A549 (cell line): ENCODE data around the gene GBA2.

ENCODE experiments used
- CEBPB ChIP-seq, 2 experiments: fragments of >200 bp in 1 of 2; sonication (Bioruptor Twin) in 1 of 2; formaldehyde crosslinking in 1 of 2; IDR thresholded peaks; 2 replicates each; pipeline ENCODE4 v1.6.1; 2012 to 2016
- CHD2 ChIP-seq: fragments of 150-350 bp; IDR thresholded peaks from 2 replicates; pipeline ENCODE4 v1.6.1; 2014; ENCODE audit warnings: low read length; ENCODE audit not compliant: partially characterized antibody
- CHD4 ChIP-seq: fragments of 200-600 bp; sonication (generic); IDR thresholded peaks from 2 replicates; pipeline ENCODE4 v1.6.1; 2016; ENCODE audit warnings: antibody characterized with exemption, mild to moderate bottlenecking, borderline replicate concordance
- CTCF ChIP-seq: fragments of >200 bp; sonication (Bioruptor Twin); formaldehyde crosslinking; IDR thresholded peaks from 3 replicates; pipeline ENCODE4 v1.5.1; 2016
- EP300 ChIP-seq, 2 experiments: fragments of >200 bp; sonication (Bioruptor Twin); formaldehyde crosslinking; IDR thresholded peaks; 2 replicates in 1 of 2; 3 replicates in 1 of 2; pipeline ENCODE4 v1.6.1; 2016 to 2017
- FOXS1 ChIP-seq: fragments of 250-450 bp; sonication (Bioruptor Pico); IDR thresholded peaks from 2 replicates; pipeline ENCODE4 v1.5.0; 2020; ENCODE audit warnings: mild to moderate bottlenecking, moderate library complexity
- HOXA7 ChIP-seq: fragments of 250-450 bp; sonication (Bioruptor Pico); IDR thresholded peaks from 2 replicates; pipeline ENCODE4 v1.5.0; 2020; ENCODE audit warnings: mild to moderate bottlenecking, moderate library complexity
- MYC ChIP-seq: IDR thresholded peaks from 2 replicates; pipeline ENCODE4 v1.6.1; 2012; ENCODE audit warnings: mild to moderate bottlenecking, inconsistent platforms, low read length, improper control_type of control experiment, borderline replicate concordance
- RAD21 ChIP-seq, 2 experiments: fragments of >200 bp in 1 of 2; sonication (Bioruptor Twin) in 1 of 2; formaldehyde crosslinking in 1 of 2; IDR thresholded peaks in 1 of 2; conservative IDR thresholded peaks in 1 of 2; 2 replicates in 1 of 2; 3 replicates in 1 of 2; pipeline ENCODE4 v1.6.1; 2012 to 2018; ENCODE audit warnings: inconsistent platforms in 1 of 2
- RNF2 ChIP-seq: fragments of 200-600 bp; sonication (generic); IDR thresholded peaks from 2 replicates; pipeline ENCODE4 v1.6.1; 2016; ENCODE audit warnings: low read depth, mild to moderate bottlenecking, antibody characterized with exemption, moderate library complexity, borderline replicate concordance

- TF ChIP-seq CHD2 (no peak), CTCF (no peak), RNF2 (no peak), CEBPB (IDR thresholded peaks at IDR 0.05) (no peak), RAD21 (conservative IDR thresholded peaks at IDR 0.05 in 1 of 2, IDR thresholded peaks at IDR 0.05 in 1 of 2) (no peak), FOXS1 (no peak), CHD4 (no peak), EP300 (IDR thresholded peaks at IDR 0.05) (no peak), MYC (no peak), HOXA7 (no peak)
Observed at GRCh38 chr9:35795695-35796094, 46.7 kb upstream of the GBA2 start.
